ENCODE results near the gene PNMA8C.

The PNMA8C gene

GRCh38 chr19:46407856-46408663 lies 20.7 kb downstream of the PNMA8C start:
- Histone ChIP-seq H3K9me3 (ENCODE audit: insufficient read depth, low read length) (no peaks in the 10 kb centered on the region), H3K4me1 (ENCODE audit: low read length) (no peaks in the 10 kb centered on the region), H3K27me3 (ENCODE audit: low read depth, low read length) (peaks cover 4% of the 10 kb centered on the region), H3K4me3 (ENCODE audit: low read length) (no peak overlapping the region), H3K79me2 (ENCODE audit: low read length) (no peaks in the 10 kb centered on the region), H3K36me3 (replicated peaks; ENCODE audit: low read depth, low read length) (no peaks in the 10 kb centered on the region), H3K4me2 (ENCODE audit: low read length) (no peak overlapping the region), H3K9ac (ENCODE audit: low read length) (no peak overlapping the region), H4K20me1 (ENCODE audit: insufficient read depth, low read length) (no peaks in the 10 kb centered on the region), H3K27ac (ENCODE audit: low read length) (no peak overlapping the region), H2AFZ (ENCODE audit: low read depth, low read length) (no peak overlapping the region)
- TF ChIP-seq CTCF (IDR thresholded peaks at IDR 0.05; ENCODE audit: low read depth, low read length), result no peak
- no peak for TF ChIP-seq EZH2phosphoT487 (IDR thresholded peaks at IDR 0.05; ENCODE audit: low read depth)

GRCh38 chr19:46406976-46407375 lies 21.8 kb downstream of the PNMA8C start:
- H4K20me1 ChIP-seq (ENCODE audit: insufficient read depth, low read length), result no peaks in the 10 kb centered on the region
- H3K27me3 ChIP-seq (ENCODE audit: low read depth, low read length), result peaks cover 4% of the 10 kb centered on the region
- H3K9ac ChIP-seq (ENCODE audit: low read length), result no peak overlapping the region
- H3K9me3 ChIP-seq (ENCODE audit: insufficient read depth, low read length), result no peaks in the 10 kb centered on the region
- H3K27ac ChIP-seq (ENCODE audit: low read length), result no peak overlapping the region
- no peak overlapping the region for H2AFZ ChIP-seq (ENCODE audit: low read depth, low read length)
- no peaks in the 10 kb centered on the region for H3K79me2 ChIP-seq (ENCODE audit: low read length)
- no peak overlapping the region for H3K4me2 ChIP-seq (ENCODE audit: low read length)
- TF ChIP-seq CTCF (IDR thresholded peaks at IDR 0.05; ENCODE audit: low read depth, low read length) (no peak), EZH2phosphoT487 (IDR thresholded peaks at IDR 0.05; ENCODE audit: low read depth) (no peak)
- no peaks in the 10 kb centered on the region for H3K36me3 ChIP-seq (replicated peaks; ENCODE audit: low read depth, low read length)
- peaks cover 2% of the 10 kb centered on the region; the same call in 1 of the 2 replicates for H3K4me1 ChIP-seq (ENCODE audit: low read length)
- no peak overlapping the region for H3K4me3 ChIP-seq (ENCODE audit: low read length)

GRCh38 chr19:46404753-46405468 lies 23.8 kb downstream of the PNMA8C start:
- peaks cover 4% of the 10 kb centered on the region for H3K27me3 ChIP-seq (ENCODE audit: low read depth, low read length)
- peaks cover 2% of the 10 kb centered on the region; the same call in 1 of the 2 replicates for H3K4me1 ChIP-seq (ENCODE audit: low read length)
- no peak for TF ChIP-seq EZH2phosphoT487 (IDR thresholded peaks at IDR 0.05; ENCODE audit: low read depth)
- H3K4me3 ChIP-seq (ENCODE audit: low read length), result peak overlapping the region; percentile 59
- no peaks in the 10 kb centered on the region for H4K20me1 ChIP-seq (ENCODE audit: insufficient read depth, low read length)
- H3K27ac ChIP-seq (ENCODE audit: low read length), result no peak overlapping the region
- H3K79me2 ChIP-seq (ENCODE audit: low read length), result no peaks in the 10 kb centered on the region
- H3K9ac ChIP-seq (ENCODE audit: low read length), result peak overlapping the region; percentile 24; the same call in 1 of the 2 replicates
- H3K36me3 ChIP-seq (replicated peaks; ENCODE audit: low read depth, low read length), result no peaks in the 10 kb centered on the region
- H2AFZ ChIP-seq (ENCODE audit: low read depth, low read length), result peak overlapping the region; percentile 78; the same call in 1 of the 2 replicates
- no peaks in the 10 kb centered on the region for H3K9me3 ChIP-seq (ENCODE audit: insufficient read depth, low read length)
- H3K4me2 ChIP-seq (ENCODE audit: low read length), result peak overlapping the region; percentile 50

GRCh38 chr19:46404055-46404752 lies 24.5 kb downstream of the PNMA8C start:
- H3K27me3 ChIP-seq (ENCODE audit: low read depth, low read length), result peaks cover 4% of the 10 kb centered on the region
- H3K79me2 ChIP-seq (ENCODE audit: low read length), result no peaks in the 10 kb centered on the region
- H3K4me1 ChIP-seq (ENCODE audit: low read length), result peaks cover 2% of the 10 kb centered on the region; the same call in 1 of the 2 replicates
- no peaks in the 10 kb centered on the region for H3K36me3 ChIP-seq (replicated peaks; ENCODE audit: low read depth, low read length)
- H3K4me3 ChIP-seq (ENCODE audit: low read length), result peak overlapping the region; percentile 59
- H3K9ac ChIP-seq (ENCODE audit: low read length), result peak overlapping the region; percentile 24; the same call in 1 of the 2 replicates
- H3K9me3 ChIP-seq (ENCODE audit: insufficient read depth, low read length), result no peaks in the 10 kb centered on the region
- no peaks in the 10 kb centered on the region for H4K20me1 ChIP-seq (ENCODE audit: insufficient read depth, low read length)
- H2AFZ ChIP-seq (ENCODE audit: low read depth, low read length), result peak overlapping the region; percentile 78
- H3K4me2 ChIP-seq (ENCODE audit: low read length), result peak overlapping the region; percentile 50
- TF ChIP-seq CTCF (IDR thresholded peaks at IDR 0.05; ENCODE audit: low read depth, low read length), result peak; percentile 34; the same call in 1 of the 2 replicates
- TF ChIP-seq EZH2phosphoT487 (IDR thresholded peaks at IDR 0.05; ENCODE audit: low read depth), result no peak
- no peak overlapping the region for H3K27ac ChIP-seq (ENCODE audit: low read length)

Data from OCI-LY3 (cell line).